Cardiac muscle cell (in vitro differentiated cells and primary cell): ENCODE measurements around the gene TPO. TPM values are rescaled to one million over a fixed set of nuclear protein-coding genes. Genes with fewer than 3 reads are reported as not detected.

Experiments
- DNase-seq, 2 donors: peaks; one replicate each; pipeline versions ENCODE4 v3.0.0 to v3.0.0-alpha.2; 2010 to 2017; ENCODE audit warnings: low read depth in 1 of 2, low spot score in 1 of 2
- H3K27ac ChIP-seq: fragments of 200-600 bp; sonication (generic); 2 replicates; pipeline ENCODE4 v1.5.1; 2016
- H3K27me3 ChIP-seq: fragments of 200-600 bp; sonication (generic); 2 replicates; pipeline ENCODE4 v1.6.0; 2016; ENCODE audit warnings: control low read depth
- H3K36me3 ChIP-seq: fragments of 200-600 bp; sonication (generic); 2 replicates; pipeline ENCODE4 v1.5.1; 2016; ENCODE audit warnings: control low read depth
- H3K4me1 ChIP-seq: fragments of 200-600 bp; sonication (generic); 2 replicates; pipeline ENCODE4 v1.8.1; 2017; ENCODE audit warnings: low read depth, mild to moderate bottlenecking, mixed run types
- H3K4me3 ChIP-seq: fragments of 200-600 bp; sonication (generic); 2 replicates; pipeline ENCODE4 v1.5.1; 2016; ENCODE audit warnings: mild to moderate bottlenecking
- H3K9me3 ChIP-seq: fragments of 200-600 bp; sonication (generic); 2 replicates; pipeline ENCODE4 v1.5.1; 2017; ENCODE audit warnings: low read depth, mild to moderate bottlenecking, control low read depth
- polyA plus RNA-seq: library from polyadenylated mRNA; unstranded; fragments of >200 nt; fragmentation: Nextera tagmentation; extraction: Ambion mirVana; gene quantifications from 2 replicates; pipeline ENCODE4 v1.2.1, GENCODE V29; 2016
- total RNA-seq: library from RNA; depleted of rRNA; stranded (reverse); fragments of >200 nt; gene quantifications from 2 replicates; pipeline ENCODE4 v1.2.3, GENCODE V29; 2016
- TF ChIP-seq, protein P1 (sequence below): IDR thresholded peaks from 2 replicates; pipeline ENCODE4 v1.5.1; 2012; ENCODE audit warnings: low read depth, mild to moderate bottlenecking, low read length

Gene TPO
- total and polyA plus RNA-seq, 2 experiments from 2014 or later = 0.46 to 0.71 TPM

DNA sequence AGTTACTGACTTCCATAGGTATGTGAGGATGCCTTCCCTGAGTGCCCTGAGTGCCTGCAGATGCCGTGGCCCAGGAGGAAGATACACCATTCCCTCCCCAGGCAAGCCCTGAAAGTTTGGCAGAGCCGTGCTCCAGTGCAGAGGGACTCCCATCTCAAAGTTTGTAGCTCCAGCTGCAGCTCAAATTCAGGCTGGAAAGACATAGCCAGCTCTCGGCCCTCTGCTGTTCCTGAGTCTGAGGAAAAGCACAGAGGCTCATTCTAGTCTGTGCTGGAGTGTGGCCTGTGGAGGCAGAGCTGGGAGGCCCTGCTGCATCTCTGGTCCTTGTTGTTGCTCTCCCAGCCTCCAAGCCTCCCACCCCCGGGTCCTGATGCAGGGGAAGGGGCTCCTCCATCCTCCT, 15.9 kb upstream of the TPO start:
- no peak for DNase-seq
- TF ChIP-seq, protein P1, sequence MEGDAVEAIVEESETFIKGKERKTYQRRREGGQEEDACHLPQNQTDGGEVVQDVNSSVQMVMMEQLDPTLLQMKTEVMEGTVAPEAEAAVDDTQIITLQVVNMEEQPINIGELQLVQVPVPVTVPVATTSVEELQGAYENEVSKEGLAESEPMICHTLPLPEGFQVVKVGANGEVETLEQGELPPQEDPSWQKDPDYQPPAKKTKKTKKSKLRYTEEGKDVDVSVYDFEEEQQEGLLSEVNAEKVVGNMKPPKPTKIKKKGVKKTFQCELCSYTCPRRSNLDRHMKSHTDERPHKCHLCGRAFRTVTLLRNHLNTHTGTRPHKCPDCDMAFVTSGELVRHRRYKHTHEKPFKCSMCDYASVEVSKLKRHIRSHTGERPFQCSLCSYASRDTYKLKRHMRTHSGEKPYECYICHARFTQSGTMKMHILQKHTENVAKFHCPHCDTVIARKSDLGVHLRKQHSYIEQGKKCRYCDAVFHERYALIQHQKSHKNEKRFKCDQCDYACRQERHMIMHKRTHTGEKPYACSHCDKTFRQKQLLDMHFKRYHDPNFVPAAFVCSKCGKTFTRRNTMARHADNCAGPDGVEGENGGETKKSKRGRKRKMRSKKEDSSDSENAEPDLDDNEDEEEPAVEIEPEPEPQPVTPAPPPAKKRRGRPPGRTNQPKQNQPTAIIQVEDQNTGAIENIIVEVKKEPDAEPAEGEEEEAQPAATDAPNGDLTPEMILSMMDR = no peak
- Histone ChIP-seq H3K9me3 (no peaks in the 10 kb centered on the region), H3K27me3 (no peaks in the 10 kb centered on the region), H3K27ac (no peak overlapping the region), H3K4me1 (peaks cover 4% of the 10 kb centered on the region), H3K36me3 (no peaks in the 10 kb centered on the region), H3K4me3 (no peak overlapping the region)

DNA sequence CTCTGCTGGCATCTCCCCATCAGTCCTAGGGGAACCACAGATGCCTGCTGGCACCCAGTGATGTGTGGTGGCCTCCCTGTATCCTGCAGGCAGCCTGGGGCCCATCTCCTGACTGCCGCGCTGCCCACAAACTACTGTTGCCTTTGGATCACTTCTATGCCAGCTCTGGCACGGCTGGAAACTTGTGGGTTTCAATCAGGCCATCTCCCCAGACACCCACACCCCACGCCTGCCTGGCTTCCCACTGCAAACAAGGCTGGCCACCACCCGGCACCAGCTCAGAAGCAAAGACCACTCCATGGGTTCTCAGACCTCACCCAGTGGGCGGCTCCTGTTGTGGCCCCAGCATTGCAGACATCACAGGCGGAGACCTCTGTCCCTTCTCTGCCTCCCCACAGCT, 15.1 kb upstream of the TPO start:
- no peaks in the 10 kb centered on the region for H3K27me3 ChIP-seq
- no peak for DNase-seq

DNA sequence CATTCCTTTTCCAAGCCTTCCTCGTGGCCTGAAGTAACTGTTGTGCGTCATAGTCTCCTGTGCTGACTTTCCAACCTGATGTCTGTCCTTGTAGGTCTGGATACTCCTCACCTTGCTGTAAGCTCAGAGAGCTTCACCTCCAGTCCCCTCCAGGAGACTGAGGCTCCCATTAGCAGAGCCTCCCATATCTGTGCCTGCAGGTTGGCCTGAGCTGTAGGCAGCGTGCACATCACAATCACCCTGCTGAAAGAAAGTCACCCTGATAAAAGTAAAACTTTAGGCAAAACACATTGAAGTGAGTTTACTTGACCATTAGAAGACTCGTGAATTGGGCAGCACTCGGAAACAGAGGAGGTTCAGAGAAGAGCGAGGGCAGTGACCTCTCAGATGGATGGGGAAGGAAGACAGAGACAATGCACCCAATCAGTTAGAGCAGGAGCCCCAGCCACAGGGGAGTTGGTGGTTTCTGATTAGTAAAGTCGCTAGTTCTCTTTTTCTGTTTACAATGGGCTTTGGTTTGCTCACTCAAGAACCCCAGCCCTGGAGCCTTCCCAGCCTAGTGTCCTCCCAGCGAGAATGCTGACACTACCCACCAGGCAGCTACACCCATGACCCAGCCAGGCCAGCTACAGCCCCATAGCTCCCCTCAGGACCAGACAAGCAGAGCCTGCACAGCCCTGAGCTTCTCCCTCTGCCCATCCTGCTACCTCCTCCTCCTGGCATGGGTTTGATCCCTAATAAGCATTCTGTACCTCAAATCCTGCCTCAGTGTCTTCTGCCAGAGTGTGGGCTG, 12.1 kb upstream of the TPO start:
- H3K36me3 ChIP-seq = no peaks in the 10 kb centered on the region
- H3K9me3 ChIP-seq = no peaks in the 10 kb centered on the region
- H3K27me3 ChIP-seq = no peaks in the 10 kb centered on the region
- TF ChIP-seq, protein P1 = no peak
- H3K27ac ChIP-seq = no peak overlapping the region
- H3K4me3 ChIP-seq = no peak overlapping the region
- H3K4me1 ChIP-seq = peaks cover 4% of the 10 kb centered on the region
- no peak for DNase-seq

More for the DNA sequence above, 15.1 kb upstream of the TPO start:
- no peak overlapping the region for H3K4me3 ChIP-seq
- H3K27ac ChIP-seq = no peak overlapping the region
- TF ChIP-seq, protein P1 = no peak
- no peaks in the 10 kb centered on the region for H3K36me3 ChIP-seq
- peaks cover 4% of the 10 kb centered on the region for H3K4me1 ChIP-seq
- H3K9me3 ChIP-seq = no peaks in the 10 kb centered on the region

DNA sequence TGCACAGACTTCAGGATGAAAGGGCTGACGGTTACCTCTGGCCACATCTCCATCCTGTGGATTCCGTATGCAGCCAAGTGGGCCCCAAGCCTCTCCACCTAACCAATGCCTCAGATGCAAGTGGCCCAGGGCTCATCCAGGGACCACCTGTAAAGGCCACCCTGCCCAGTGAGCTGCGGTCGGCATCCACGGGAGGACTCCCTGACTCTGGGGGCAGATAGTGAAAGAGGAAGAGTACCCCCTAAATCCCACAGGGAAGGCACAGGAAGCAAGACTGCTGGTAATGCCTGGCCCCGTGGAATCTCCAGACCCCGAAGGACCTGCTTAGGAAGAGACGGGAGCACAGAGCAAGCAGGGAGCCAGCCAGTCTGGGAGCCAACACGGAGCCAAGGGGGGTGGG, 11.2 kb upstream of the TPO start:
- H3K4me1 ChIP-seq = peaks cover 4% of the 10 kb centered on the region
- TF ChIP-seq, protein P1 = no peak
- no peaks in the 10 kb centered on the region for H3K36me3 ChIP-seq
- peaks cover under 1% of the 10 kb centered on the region for H3K27me3 ChIP-seq
- no peak overlapping the region for H3K27ac ChIP-seq
- H3K9me3 ChIP-seq = no peaks in the 10 kb centered on the region
- H3K4me3 ChIP-seq = no peak overlapping the region
- DNase-seq = no peak

DNA sequence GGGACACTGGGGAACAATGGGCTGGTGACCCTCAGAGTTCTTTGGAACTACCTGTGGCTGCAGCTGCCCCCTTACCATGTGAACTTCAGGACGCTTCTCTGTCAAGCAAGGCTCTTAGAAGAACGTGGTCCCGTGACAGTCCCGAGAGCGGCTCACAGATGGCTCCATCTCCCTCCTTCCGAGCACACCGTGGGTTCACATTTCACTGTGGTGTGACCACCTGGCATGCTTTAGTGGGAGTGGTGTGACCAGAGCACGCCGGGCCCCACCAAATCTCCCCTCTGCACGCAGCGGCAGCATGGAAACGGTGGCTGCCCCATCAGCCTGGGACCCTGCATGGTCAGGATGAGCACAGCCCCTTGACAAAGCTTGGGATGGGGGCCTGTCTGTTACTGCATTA, 9.7 kb upstream of the TPO start:
- Histone ChIP-seq H3K4me1 (peaks cover 4% of the 10 kb centered on the region), H3K27ac (no peak overlapping the region)
- TF ChIP-seq, protein P1 = no peak

More for the DNA sequence above, 9.7 kb upstream of the TPO start:
- H3K27me3 ChIP-seq = peaks cover 8% of the 10 kb centered on the region
- H3K9me3 ChIP-seq = no peaks in the 10 kb centered on the region
- no peak overlapping the region for H3K4me3 ChIP-seq
- H3K36me3 ChIP-seq = no peaks in the 10 kb centered on the region
- no peak for DNase-seq
